HUDEP-2 (cell line): ENCODE data around the gene RNF38.
"Not testable (repeated sequence)": the region's sequence is repeated elsewhere in the genome, so short reads cannot be mapped to it uniquely, and the experiment has no call there.

Experiments
- DNase-seq, 76 experiments: peaks; one replicate each; lab custom pipeline; 2025; ENCODE audit not compliant: unreplicated experiment in 76 of 76; lab: John Stamatoyannopoulos, UW

The RNF38 gene

GRCh38 chr9:36337002-36337401 lies 63.1 kb downstream of the RNF38 start:
- DNase-seq: no peak

GRCh38 chr9:36336131-36336907 lies 63.8 kb downstream of the RNF38 start:
- no peak for DNase-seq

GRCh38 chr9:36332006-36332405 lies 68.1 kb downstream of the RNF38 start:
- DNase-seq: no peak

- DNase-seq: peak in 42 of 76 experiments; percentile 3 to 72 (median 49)
Observed at GRCh38 chr9:36328798-36329411, 71.2 kb downstream of the RNF38 start.

- DNase-seq: no peak
Observed at GRCh38 chr9:36325081-36325828, 74.8 kb downstream of the RNF38 start.

GRCh38 chr9:36323926-36324325 lies 76.1 kb downstream of the RNF38 start:
- DNase-seq: no peak

GRCh38 chr9:36322462-36322861 lies 77.6 kb downstream of the RNF38 start:
- no peak for DNase-seq

- not testable (repeated sequence) for DNase-seq
Observed at GRCh38 chr9:36321903-36322302, 78.2 kb downstream of the RNF38 start.

- no peak for DNase-seq
Observed at GRCh38 chr9:36320466-36320865, 79.6 kb downstream of the RNF38 start.

- no peak for DNase-seq
Observed at GRCh38 chr9:36319806-36320205, 80.3 kb downstream of the RNF38 start.

GRCh38 chr9:36319183-36319582 lies 80.9 kb downstream of the RNF38 start:
- no peak for DNase-seq

- no peak for DNase-seq
Observed at GRCh38 chr9:36318212-36318802, 81.8 kb downstream of the RNF38 start.

- DNase-seq: no peak
Observed at GRCh38 chr9:36317766-36318165, 82.3 kb downstream of the RNF38 start.

- DNase-seq: no peak
Observed at GRCh38 chr9:36316611-36317317, 83.3 kb downstream of the RNF38 start.

GRCh38 chr9:36316049-36316448 lies 84.0 kb downstream of the RNF38 start:
- no peak for DNase-seq

GRCh38 chr9:36315283-36315682 lies 84.8 kb downstream of the RNF38 start:
- DNase-seq: no peak

GRCh38 chr9:36314740-36315139 lies 85.3 kb downstream of the RNF38 start:
- no peak for DNase-seq

GRCh38 chr9:36306471-36307306 lies 93.4 kb downstream of the RNF38 start:
- no peak for DNase-seq

- DNase-seq: not testable (repeated sequence)
Observed at GRCh38 chr9:36304366-36304765, 95.7 kb downstream of the RNF38 start.

GRCh38 chr9:36301227-36301626 lies 98.8 kb downstream of the RNF38 start:
- no peak for DNase-seq
